OCI-LY7 (cell line): ENCODE measurements around the gene VPS72. TPM values are rescaled to one million over a fixed set of nuclear protein-coding genes. Genes with fewer than 3 reads are reported as not detected.

Source experiments
- BruUV-seq: library from RNA; stranded (reverse); fragments of 400-500 nt; replicated peaks from 2 replicates; lab custom pipeline; 2021; lab: Mats Ljungman, UMichigan
- CTCF ChIA-PET: fragments of 300-600 bp; sonication (Branson Sonifier 250); formaldehyde crosslinking; loops from one replicate; lab custom pipeline; 2022; ENCODE audit warnings: antibody characterized with exemption; ENCODE audit not compliant: unreplicated experiment; lab: Charles Lee
- POLR2A ChIA-PET: fragments of 300-600 bp; sonication (Branson Sonifier 250); formaldehyde crosslinking; loops from one replicate; lab custom pipeline; 2022; ENCODE audit warnings: antibody characterized with exemption; lab: Charles Lee
- DNase-seq: peaks from one replicate; pipeline ENCODE4 v3.0.0-alpha.2; 2015; ENCODE audit warnings: low spot score
- H2AFZ ChIP-seq: fragments of 200-600 bp; sonication (generic), shearing (Covaris generic); 2 replicates; pipeline ENCODE4 v1.6.1; 2014; ENCODE audit warnings: mild to moderate bottlenecking, antibody characterized with exemption, low read length, moderate library complexity
- H3K27ac ChIP-seq: fragments of 200-600 bp; sonication (generic); 2 replicates; pipeline ENCODE4 v1.5.1; 2014; ENCODE audit warnings: mixed run types, low read depth, mild to moderate bottlenecking, moderate library complexity, low read length, inconsistent platforms; ENCODE audit not compliant: poor library complexity, severe bottlenecking
- H3K36me3 ChIP-seq: fragments of 200-600 bp; sonication (generic); 2 replicates; pipeline ENCODE4 v1.6.1; 2014; ENCODE audit warnings: mild to moderate bottlenecking, antibody characterized with exemption, low read length, moderate library complexity, mixed read lengths; ENCODE audit not compliant: insufficient read depth
- H3K4me1 ChIP-seq: fragments of 200-600 bp; sonication (generic); 2 replicates; pipeline ENCODE4 v1.5.1; 2014; ENCODE audit warnings: mild to moderate bottlenecking, low read length; ENCODE audit not compliant: insufficient read depth, poor library complexity, severe bottlenecking
- H3K4me2 ChIP-seq: fragments of 200-600 bp; sonication (generic); 2 replicates; pipeline ENCODE4 v1.6.1; 2014; ENCODE audit warnings: mild to moderate bottlenecking, low read length
- H3K4me3 ChIP-seq: fragments of 200-600 bp; sonication (generic); 2 replicates; pipeline ENCODE4 v1.5.1; 2014; ENCODE audit warnings: mild to moderate bottlenecking, low read depth, low read length; ENCODE audit not compliant: poor library complexity, severe bottlenecking
- H3K79me2 ChIP-seq: fragments of 200-600 bp; sonication (generic); 2 replicates; pipeline ENCODE4 v1.6.1; 2016; ENCODE audit warnings: low read depth, mild to moderate bottlenecking, low read length, moderate library complexity, mixed read lengths; ENCODE audit not compliant: insufficient read depth
- H3K9me2 ChIP-seq: fragments of 200-600 bp; sonication (generic); 2 replicates; pipeline ENCODE4 v1.6.1; 2016; ENCODE audit warnings: mild to moderate bottlenecking, low read length, mixed read lengths; ENCODE audit not compliant: insufficient read depth
- H3K9me3 ChIP-seq: fragments of 200-600 bp; sonication (generic); 2 replicates; pipeline ENCODE4 v1.6.1; 2014; ENCODE audit warnings: mild to moderate bottlenecking, mixed run types, low read length, mixed read lengths
- H4K20me1 ChIP-seq: fragments of 200-600 bp; sonication (generic); 2 replicates; pipeline ENCODE4 v1.6.1; 2014; ENCODE audit warnings: mild to moderate bottlenecking, antibody characterized with exemption, low read length, moderate library complexity, mixed read lengths; ENCODE audit not compliant: insufficient read depth
- EZH2phosphoT487 ChIP-seq: fragments of 200-600 bp; sonication (generic); IDR thresholded peaks from 2 replicates; pipeline ENCODE4 v1.6.1; 2018; ENCODE audit warnings: low read depth, borderline replicate concordance, mild to moderate bottlenecking, mixed run types, antibody characterized with exemption, low read length, moderate library complexity, mixed read lengths
- intact Hi-C: fragments of 100-400 bp; cut with micrococcal nuclease; formaldehyde crosslinking; loops from one replicate; pipeline ENCODE4 v1.10.0; 2022; ENCODE audit not compliant: unreplicated experiment
- total RNA-seq, 2 experiments: library from RNA; depleted of rRNA in 1 of 2; stranded (reverse); fragments of >200 nt in 1 of 2; shearing (Covaris generic) in 1 of 2; gene quantifications; 2 replicates each; pipeline ENCODE4 v1.2.3, GENCODE V29; 2014 to 2022
- TF ChIP-seq, protein P1 (sequence below): fragments of 200-600 bp; sonication (generic); conservative IDR thresholded peaks from 2 replicates; pipeline ENCODE4 v1.5.1; 2014; ENCODE audit warnings: mild to moderate bottlenecking, antibody characterized with exemption, low read length, moderate library complexity, mixed read lengths

VPS72 gene
- total RNA-seq, 2 experiments from 2014 or later: 51.1 to 54.3 TPM

DNA sequence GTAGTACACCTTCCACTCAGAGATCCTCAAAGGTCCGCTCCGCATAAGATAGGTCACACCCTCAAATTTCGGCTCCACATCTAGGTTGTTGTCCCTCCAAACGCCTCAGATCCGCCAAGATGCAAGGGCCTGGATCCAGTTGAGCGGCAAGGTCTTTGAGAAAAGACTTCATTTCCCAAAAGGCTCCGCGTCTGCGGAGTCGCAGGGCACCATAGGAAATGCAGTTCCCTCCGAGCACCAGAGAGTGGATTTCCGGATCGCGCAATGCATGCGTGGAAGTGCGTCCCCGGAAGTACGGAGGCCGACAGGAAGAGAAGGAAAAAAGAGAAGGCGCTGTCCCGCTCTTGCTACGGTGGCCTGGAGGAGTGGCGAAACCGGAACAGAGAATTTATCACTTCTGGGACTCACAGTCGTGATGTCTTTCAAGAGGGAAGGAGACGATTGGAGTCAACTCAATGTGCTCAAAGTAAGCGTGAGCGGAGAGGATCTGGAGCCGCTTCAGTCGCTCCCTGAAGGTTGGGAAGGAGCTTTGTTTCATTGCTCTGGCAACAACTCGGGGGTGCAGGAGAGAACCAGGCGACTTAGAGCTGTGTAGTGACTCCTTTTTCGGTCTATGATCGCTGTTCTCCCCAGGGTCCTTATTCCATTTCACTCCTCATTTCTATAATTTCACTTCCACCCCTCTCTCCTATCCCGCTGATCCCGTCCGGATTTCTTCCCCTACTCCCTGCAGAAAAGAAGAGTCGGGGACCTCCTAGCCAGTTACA, 24.1 kb downstream of the VPS72 start, which contains the start of the genes LYSMD1 and SCNM1:
LYSMD1 (minus strand) TSS at position 165 of the 767 bp plus-strand sequence. CDS start 644 bp downstream, outside the sequence.
SCNM1 (plus strand) TSS at position 407 of the 767 bp plus-strand sequence; CDS start at position 416, 9 bp downstream.
- Histone ChIP-seq H3K4me2 (peak within 1 kb of the TSS; percentile 83), H4K20me1 (no peaks in the 10 kb centered on the region), H3K27ac (peak within 1 kb of the TSS; percentile 43), H3K9me3 (no peaks in the 10 kb centered on the region), H2AFZ (peak within 1 kb of the TSS; percentile 87), H3K4me3 (peak within 1 kb of the TSS; percentile 90), H3K36me3 (peaks cover 34% of the 10 kb centered on the region), H3K9me2 (no peaks in the 10 kb centered on the region), H3K4me1 (peaks cover 24% of the 10 kb centered on the region), H3K79me2 (peaks cover 13% of the 10 kb centered on the region; the same call in 1 of the 2 replicates)
- peak; percentile 99 for DNase-seq
- BruUV-seq: TSS peak; percentile 81
- POLR2A ChIA-PET: interaction anchor here (0.6 to 1.3 kb wide), 5 partner anchors 9 to 33 kb away, joined by 3 to 10 read pairs (median 3); partner anchors contain the start of genes PIP5K1A, TMOD4, TNFAIP8L2 and VPS72
- CTCF ChIA-PET: no interaction called here
- TF ChIP-seq, protein P1, sequence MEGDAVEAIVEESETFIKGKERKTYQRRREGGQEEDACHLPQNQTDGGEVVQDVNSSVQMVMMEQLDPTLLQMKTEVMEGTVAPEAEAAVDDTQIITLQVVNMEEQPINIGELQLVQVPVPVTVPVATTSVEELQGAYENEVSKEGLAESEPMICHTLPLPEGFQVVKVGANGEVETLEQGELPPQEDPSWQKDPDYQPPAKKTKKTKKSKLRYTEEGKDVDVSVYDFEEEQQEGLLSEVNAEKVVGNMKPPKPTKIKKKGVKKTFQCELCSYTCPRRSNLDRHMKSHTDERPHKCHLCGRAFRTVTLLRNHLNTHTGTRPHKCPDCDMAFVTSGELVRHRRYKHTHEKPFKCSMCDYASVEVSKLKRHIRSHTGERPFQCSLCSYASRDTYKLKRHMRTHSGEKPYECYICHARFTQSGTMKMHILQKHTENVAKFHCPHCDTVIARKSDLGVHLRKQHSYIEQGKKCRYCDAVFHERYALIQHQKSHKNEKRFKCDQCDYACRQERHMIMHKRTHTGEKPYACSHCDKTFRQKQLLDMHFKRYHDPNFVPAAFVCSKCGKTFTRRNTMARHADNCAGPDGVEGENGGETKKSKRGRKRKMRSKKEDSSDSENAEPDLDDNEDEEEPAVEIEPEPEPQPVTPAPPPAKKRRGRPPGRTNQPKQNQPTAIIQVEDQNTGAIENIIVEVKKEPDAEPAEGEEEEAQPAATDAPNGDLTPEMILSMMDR: no peak
- no peak for TF ChIP-seq EZH2phosphoT487
- intact Hi-C loops: no loop called here

GRCh38 chr1:151165281-151165737, 24.7 kb downstream of the VPS72 start:
- no TSS peak for BruUV-seq
- H3K4me2 ChIP-seq: peak overlapping the region; percentile 74
- H3K4me1 ChIP-seq: peaks cover 24% of the 10 kb centered on the region
- POLR2A ChIA-PET: no interaction called here
- TF ChIP-seq, protein P1: no peak
- no peak for TF ChIP-seq EZH2phosphoT487
- H3K4me3 ChIP-seq: peak overlapping the region; percentile 90
- no peaks in the 10 kb centered on the region for H4K20me1 ChIP-seq
- H3K9me2 ChIP-seq: no peaks in the 10 kb centered on the region
- DNase-seq: no peak
- H2AFZ ChIP-seq: peak overlapping the region; percentile 87
- peaks cover 13% of the 10 kb centered on the region; the same call in 1 of the 2 replicates for H3K79me2 ChIP-seq
- peaks cover 29% of the 10 kb centered on the region for H3K36me3 ChIP-seq
- H3K9me3 ChIP-seq: no peaks in the 10 kb centered on the region
- H3K27ac ChIP-seq: no peak overlapping the region
- CTCF ChIA-PET: no interaction called here
- intact Hi-C loops: no loop called here
